H1 (cell line): ENCODE data around the gene SORBS1. TPM values are rescaled to one million over a fixed set of nuclear protein-coding genes. Genes with fewer than 3 reads are reported as not detected.
A peak's percentile ranks its signal among the peaks of the same experiment; 100 is the strongest.

ENCODE experiments used
- CTCF ChIA-PET: fragments of 300-600 bp; sonication (Branson Sonifier 250); formaldehyde crosslinking; loops from one replicate; lab custom pipeline; 2021; ENCODE audit not compliant: partially characterized antibody; lab: Charles Lee
- POLR2A ChIA-PET: fragments of 300-600 bp; sonication (Branson Sonifier 250); formaldehyde crosslinking; loops from one replicate; lab custom pipeline; 2021; ENCODE audit warnings: inconsistent platforms; ENCODE audit not compliant: partially characterized antibody; lab: Charles Lee
- DNase-seq, 2 experiments: peaks; one replicate each; pipeline versions ENCODE4 v3.0.0 to v3.0.0-alpha.2; 2010 to 2022; ENCODE audit warnings: low spot score in 2 of 2, low read depth in 1 of 2, mixed read lengths in 1 of 2
- FAIRE-seq: peaks from 2 replicates; lab custom pipeline; 2011; peaks lifted over from hg19 to GRCh38; lab: Jason Lieb, UNC
- H2AFZ ChIP-seq: 2 replicates; pipeline ENCODE4 v1.8.1; 2012; ENCODE audit warnings: low read length, inconsistent platforms
- H2AK5ac ChIP-seq: 2 replicates; pipeline ENCODE4 v1.6.1; 2013; ENCODE audit warnings: low read depth, low read length
- H2BK120ac ChIP-seq: replicated peaks from 2 replicates; pipeline ENCODE3; 2013; ENCODE audit warnings: low read depth, low read length, inconsistent platforms
- H2BK12ac ChIP-seq: 2 replicates; pipeline ENCODE4 v1.6.1; 2013; ENCODE audit warnings: low read depth, low read length
- H2BK15ac ChIP-seq: 2 replicates; pipeline ENCODE4 v1.6.1; 2013; ENCODE audit warnings: low read length
- H2BK20ac ChIP-seq: 2 replicates; pipeline ENCODE4 v1.6.1; 2013; ENCODE audit warnings: low read length
- H2BK5ac ChIP-seq: 2 replicates; pipeline ENCODE4 v1.6.1; 2013; ENCODE audit warnings: low read depth, low read length
- H3K14ac ChIP-seq: 2 replicates; pipeline ENCODE4 v1.6.1; 2013; ENCODE audit warnings: inconsistent platforms; ENCODE audit not compliant: insufficient read length
- H3K18ac ChIP-seq: 2 replicates; pipeline ENCODE4 v1.6.1; 2013; ENCODE audit warnings: low read length; ENCODE audit errors: extremely low read depth
- H3K23ac ChIP-seq: 2 replicates; pipeline ENCODE4 v1.6.1; 2013; ENCODE audit warnings: inconsistent platforms; ENCODE audit not compliant: insufficient read length
- H3K23me2 ChIP-seq: 2 replicates; pipeline ENCODE4 v1.6.1; 2013; ENCODE audit warnings: low read depth, low read length
- H3K27ac ChIP-seq: 2 replicates; pipeline ENCODE4 v1.6.1; 2011; ENCODE audit warnings: low read depth, low read length, inconsistent platforms
- H3K27me3 ChIP-seq, 4 experiments: replicated peaks in 1 of 4; 1 replicate in 1 of 4; 2 replicates in 3 of 4; pipeline versions ENCODE4 v1.6.1 to v1.8.1; 2011 to 2013; ENCODE audit warnings: low read length in 3 of 4, mild to moderate bottlenecking in 3 of 4, inconsistent platforms in 2 of 4, mixed read lengths in 2 of 4, moderate library complexity in 1 of 4; ENCODE audit not compliant: control insufficient read depth in 3 of 4, insufficient read depth in 3 of 4; ENCODE audit errors: extremely low read depth in 1 of 4
- H3K36me3 ChIP-seq, 4 experiments: 2 replicates each; pipeline versions ENCODE4 v1.6.1 to v1.8.1; 2011 to 2013; ENCODE audit warnings: mild to moderate bottlenecking in 4 of 4, low read length in 3 of 4, moderate library complexity in 2 of 4, control low read depth in 1 of 4, inconsistent platforms in 1 of 4; ENCODE audit not compliant: insufficient read depth in 4 of 4, control insufficient read depth in 2 of 4
- H3K4ac ChIP-seq: replicated peaks from 2 replicates; pipeline ENCODE3; 2013; ENCODE audit warnings: low read length, low read depth, mixed read lengths, inconsistent platforms; ENCODE audit not compliant: insufficient read length
- H3K4me1 ChIP-seq, 4 experiments: replicated peaks in 1 of 4; 1 replicate in 1 of 4; 2 replicates in 3 of 4; pipeline versions ENCODE4 v1.6.1 to v1.8.1; 2011 to 2013; ENCODE audit warnings: low read length in 3 of 4, inconsistent platforms in 2 of 4, mixed read lengths in 1 of 4; ENCODE audit not compliant: insufficient read depth in 4 of 4, control insufficient read depth in 3 of 4
- H3K4me2 ChIP-seq, 2 experiments: 2 replicates each; pipeline versions ENCODE4 v1.6.1 to v1.8.1; 2011 to 2013; ENCODE audit warnings: low read depth in 2 of 2, low read length in 2 of 2, control low read depth in 1 of 2, inconsistent platforms in 1 of 2, mild to moderate bottlenecking in 1 of 2; ENCODE audit not compliant: insufficient read depth in 1 of 2
- H3K4me3 ChIP-seq, 4 experiments: fragments of 200-600, 300-600 bp in 1 of 4; sonication (generic), shearing (Covaris generic), sonication (Bioruptor Twin) in 1 of 4; 2 replicates each; pipeline versions ENCODE4 v1.5.1 to v1.8.1; 2011 to 2016; ENCODE audit warnings: low read length in 4 of 4, low read depth in 3 of 4, control low read depth in 2 of 4, inconsistent platforms in 2 of 4, mild to moderate bottlenecking in 2 of 4, mixed read lengths in 1 of 4, moderate library complexity in 1 of 4; ENCODE audit not compliant: insufficient read depth in 2 of 4; ENCODE audit errors: extremely low read depth in 1 of 4
- H3K56ac ChIP-seq: replicated peaks from 2 replicates; pipeline ENCODE3; 2013; ENCODE audit warnings: low read depth, mild to moderate bottlenecking, mixed read lengths, low read length, inconsistent platforms; ENCODE audit not compliant: insufficient read length
- H3K79me1 ChIP-seq: 2 replicates; pipeline ENCODE4 v1.6.1; 2013; ENCODE audit warnings: low read depth, low read length, control low read depth
- H3K79me2 ChIP-seq, 2 experiments: 2 replicates each; pipeline versions ENCODE4 v1.6.1 to v1.8.1; 2012 to 2013; ENCODE audit warnings: low read length in 2 of 2, mild to moderate bottlenecking in 2 of 2, inconsistent platforms in 1 of 2; ENCODE audit not compliant: insufficient read depth in 2 of 2, control insufficient read depth in 1 of 2
- H3K9ac ChIP-seq, 4 experiments: replicated peaks in 1 of 4; 1 replicate in 1 of 4; 2 replicates in 3 of 4; pipeline versions ENCODE4 v1.6.1 to v1.8.1; 2011 to 2013; ENCODE audit warnings: low read depth in 3 of 4, low read length in 3 of 4, control low read depth in 2 of 4, mild to moderate bottlenecking in 2 of 4, moderate library complexity in 2 of 4, inconsistent platforms in 1 of 4; ENCODE audit errors: extremely low read depth in 1 of 4
- H3K9me3 ChIP-seq, 2 experiments: 2 replicates each; pipeline versions ENCODE4 v1.6.1 to v1.8.1; 2012 to 2013; ENCODE audit warnings: mild to moderate bottlenecking in 2 of 2, moderate library complexity in 2 of 2, control low read depth in 1 of 2, inconsistent platforms in 1 of 2, low read depth in 1 of 2, low read length in 1 of 2, mixed read lengths in 1 of 2; ENCODE audit not compliant: insufficient read depth in 2 of 2
- H4K20me1 ChIP-seq, 2 experiments: replicated peaks in 1 of 2; 2 replicates each; pipeline versions ENCODE3 to v1.8.1; 2011 to 2013; ENCODE audit warnings: inconsistent platforms in 2 of 2, low read length in 2 of 2, mild to moderate bottlenecking in 1 of 2; ENCODE audit not compliant: insufficient read depth in 2 of 2, control insufficient read depth in 1 of 2
- H4K5ac ChIP-seq: 2 replicates; pipeline ENCODE4 v1.6.1; 2013; ENCODE audit warnings: low read length, low read depth, mixed read lengths, inconsistent platforms; ENCODE audit not compliant: insufficient read length
- H4K8ac ChIP-seq: 2 replicates; pipeline ENCODE4 v1.8.0; 2013; ENCODE audit warnings: mild to moderate bottlenecking, moderate library complexity, low read length, inconsistent platforms; ENCODE audit not compliant: insufficient read depth; ENCODE audit errors: extremely low read depth
- H4K91ac ChIP-seq: replicated peaks from 2 replicates; pipeline ENCODE3; 2013; ENCODE audit warnings: low read length, mixed read lengths, inconsistent platforms; ENCODE audit not compliant: insufficient read length
- ASH2L ChIP-seq: fragments of 200-600, 300-600 bp; sonication (generic); IDR thresholded peaks from one replicate; pipeline ENCODE4 v1.7.1; 2017; ENCODE audit warnings: low read length
- RAD21 ChIP-seq, 2 experiments: IDR thresholded peaks in 1 of 2; conservative IDR thresholded peaks in 1 of 2; 2 replicates each; pipeline ENCODE4 v1.6.1; 2011; ENCODE audit warnings: low read depth in 2 of 2, low read length in 2 of 2, improper control_type of control experiment in 1 of 2, inconsistent platforms in 1 of 2, mild to moderate bottlenecking in 1 of 2, moderate library complexity in 1 of 2
- RFX5 ChIP-seq: IDR thresholded peaks from 2 replicates; pipeline ENCODE4 v1.6.1; 2011; ENCODE audit warnings: low read depth, low read length, improper control_type of control experiment, borderline replicate concordance
- WGBS, 2 experiments: shearing (Covaris generic) in 1 of 2; methylation state at CpG; one replicate each; pipeline versions ENCODE4 v1.1.6 to v1.1.7; 2013 to 2015; ENCODE audit warnings: low lambda C conversion rate in 2 of 2, mixed read lengths in 2 of 2, inconsistent platforms in 1 of 2, low coverage in 1 of 2, missing lambda C conversion rate in 1 of 2; ENCODE audit not compliant: insufficient replicate concordance in 2 of 2, insufficient coverage in 1 of 2, insufficient read length in 1 of 2; ENCODE audit errors: extremely low coverage in 1 of 2, missing lambda C conversion rate in 1 of 2; 5-methylcytosine and 5-hydroxymethylcytosine counted together
- polyA plus RNA-seq, 7 experiments: library from polyadenylated mRNA; depleted of rRNA in 3 of 7; stranded (reverse) in 5 of 7; unstranded in 2 of 7; fragments of >200 nt in 5 of 7; fragments of 200-250 nt in 2 of 7; gene quantifications; 1 replicate in 5 of 7; 2 replicates in 1 of 7; 4 replicates in 1 of 7; pipeline versions ENCODE4 v1.2.1 to v1.2.3, GENCODE V29; 2011 to 2013; ENCODE audit warnings: missing spikeins in 2 of 7, mixed read lengths in 2 of 7
- total RNA-seq: library from RNA; stranded (reverse); fragmentation: NEBNext Ultra II Directional; extraction: Animal tissue kit (Norgen Biotek cat#: 25700); gene quantifications from 2 replicates; pipeline ENCODE4 v1.2.1, GENCODE V29; 2021

Gene SORBS1
- total and polyA plus RNA-seq, 2 of the 8 experiments (the other 6 are each of a cell fraction or from before 2014, with no cell fraction given) = 16.0 to 35.0 TPM

- Histone ChIP-seq H3K56ac (no peak overlapping the region), H3K18ac (peak overlapping the region; percentile 93), H3K9ac (peak overlapping the region in 1 of 4 experiments; percentile 6; a peak in 2 of 7 replicates), H2BK15ac (no peak overlapping the region), H2BK12ac (peak overlapping the region; percentile 97), H3K27me3 (no peaks in the 10 kb centered on the region), H3K27ac (peak overlapping the region; percentile 69), H2BK5ac (peak overlapping the region; percentile 94; the same call in 1 of the 2 replicates), H3K14ac (no peak overlapping the region), H3K4me2 (peak overlapping the region; percentile 59 to 69), H2BK20ac (peak overlapping the region; percentile 98), H2AK5ac (peak overlapping the region; percentile 91), H3K36me3 (peaks cover 7 to 79% (median 23%) of the 10 kb centered on the region in 4 experiments; a peak in 7 of 8 replicates), H2BK120ac (peak overlapping the region; percentile 47), H3K4me1 (peaks cover 6 to 31% (median 15%) of the 10 kb centered on the region in 4 experiments), H3K23me2 (no peaks in the 10 kb centered on the region), H3K4ac (peak overlapping the region; percentile 70), H3K23ac (no peak overlapping the region), H3K79me2 (peaks cover 0 to 5% of the 10 kb centered on the region in 2 experiments; a peak in 1 of 4 replicates), H3K9me3 (no peaks in the 10 kb centered on the region), H4K5ac (peak overlapping the region; percentile 30), H4K20me1 (no peaks in the 10 kb centered on the region), H3K4me3 (peak overlapping the region in 1 of 4 experiments; percentile 33; a peak in 3 of 8 replicates), H3K79me1 (peaks cover 5% of the 10 kb centered on the region; the same call in 1 of the 2 replicates), H4K8ac (no peak overlapping the region; the same call in 1 of the 2 replicates), H2AFZ (no peak overlapping the region), H4K91ac (peak overlapping the region; percentile 81)
- DNase-seq (peak; percentile 52 to 57), FAIRE-seq (peak; percentile 92)
- ChIA-PET CTCF (interaction anchor here (0.7 to 7.3 kb wide), 8 partner anchors 7 to 111 kb away, joined by 3 to 52 read pairs (median 5); no protein-coding TSS in a partner anchor), POLR2A (interaction anchor here (0.8 to 2.6 kb wide), 7 partner anchors 10 to 99 kb away, joined by 4 to 17 read pairs (median 6); no protein-coding TSS in a partner anchor)
- 36% methylated on average over 6 of the region's 6 CpGs; no CpG with 5 or more reads in 1 of the 2 experiments for WGBS, 2 experiments
- TF ChIP-seq ASH2L (peak; percentile 83), RAD21 (IDR thresholded peaks at IDR 0.05 in 1 of 2, conservative IDR thresholded peaks at IDR 0.05 in 1 of 2; ENCODE audit: low read depth in 2 of 2, low read length in 2 of 2) (no peak; a peak in 1 of 4 replicates), RFX5 (no peak)
Observed at GRCh38 chr10:95264227-95265051, 296.7 kb downstream of the SORBS1 start.
